HepG2 (cell line): Measurements from ENCODE around the gene ARL11. TPM values are rescaled to one million over a fixed set of nuclear protein-coding genes. Genes with fewer than 3 reads are reported as not detected.

Experiments used
- ASH2L ChIP-seq: fragments of 300-600, 200-600 bp; sonication (generic); IDR thresholded peaks from 2 replicates; pipeline ENCODE4 v1.7.0; 2017; ENCODE audit warnings: low read depth, mild to moderate bottlenecking, moderate library complexity, mixed read lengths, low read length; ENCODE audit not compliant: insufficient read length
- CEBPG ChIP-seq: IDR thresholded peaks from 2 replicates; pipeline ENCODE4 v1.6.1; 2016
- CHD4 ChIP-seq: fragments of 200-600 bp; sonication (generic); IDR thresholded peaks from 2 replicates; pipeline ENCODE4 v1.7.0; 2017; ENCODE audit warnings: mild to moderate bottlenecking, low read length, borderline replicate concordance
- CREM ChIP-seq, 2 experiments: sonication (generic) in 1 of 2; formaldehyde crosslinking in 1 of 2; IDR thresholded peaks; 2 replicates each; pipeline versions ENCODE4 v1.4.0 to v1.6.1; 2016 to 2020; ENCODE audit warnings: antibody characterized with exemption in 1 of 2, mild to moderate bottlenecking in 1 of 2, missing genetic modification reagents in 1 of 2
- EHMT2 ChIP-seq: fragments of 200-600 bp; sonication (generic); IDR thresholded peaks from 2 replicates; pipeline ENCODE4 v1.7.0; 2017; ENCODE audit warnings: antibody characterized with exemption, low read depth, low read length, borderline replicate concordance
- ISL2 ChIP-seq: sonication (generic); formaldehyde crosslinking; IDR thresholded peaks from 2 replicates; pipeline ENCODE4 v1.5.0; 2020; ENCODE audit warnings: missing genetic modification reagents
- KAT8 ChIP-seq: IDR thresholded peaks from 2 replicates; pipeline ENCODE4 v1.6.1; 2016; ENCODE audit warnings: missing genetic modification reagents, missing compliant biosample characterization
- KDM4B ChIP-seq: sonication (generic); formaldehyde crosslinking; IDR thresholded peaks from 2 replicates; pipeline ENCODE4 v1.4.0; 2020; ENCODE audit warnings: missing genetic modification reagents
- MEF2D ChIP-seq: sonication (generic); formaldehyde crosslinking; IDR thresholded peaks from 2 replicates; pipeline ENCODE4 v1.5.1; 2020; ENCODE audit warnings: mild to moderate bottlenecking, missing genetic modification reagents
- NR2F1 ChIP-seq, 2 experiments: fragments of 450-650 bp in 1 of 2; formaldehyde crosslinking in 1 of 2; IDR thresholded peaks; 2 replicates each; pipeline versions ENCODE4 v1.5.0 to v1.6.1; 2016 to 2020; ENCODE audit warnings: mild to moderate bottlenecking in 1 of 2, missing compliant biosample characterization in 1 of 2, missing genetic modification reagents in 1 of 2, moderate library complexity in 1 of 2
- PHF21A ChIP-seq: sonication (generic); formaldehyde crosslinking; IDR thresholded peaks from 2 replicates; pipeline ENCODE4 v1.5.0; 2020; ENCODE audit warnings: mild to moderate bottlenecking, missing genetic modification reagents
- TEAD3 ChIP-seq: optimal IDR thresholded peaks from 2 replicates; pipeline ENCODE3; 2016; ENCODE audit warnings: borderline replicate concordance
- ZBTB20 ChIP-seq: sonication (generic); formaldehyde crosslinking; IDR thresholded peaks from 2 replicates; pipeline ENCODE4 v1.8.1; 2023; ENCODE audit warnings: missing genetic modification reagents, low read depth, mild to moderate bottlenecking, borderline replicate concordance
- ZNF143 ChIP-seq: sonication (generic); formaldehyde crosslinking; IDR thresholded peaks from 2 replicates; pipeline ENCODE4 v1.4.0; 2020; ENCODE audit warnings: missing genetic modification reagents
- ZNF557 ChIP-seq: sonication (generic); formaldehyde crosslinking; IDR thresholded peaks from 2 replicates; pipeline ENCODE4 v1.4.0; 2020; ENCODE audit warnings: missing genetic modification reagents
- ZNF567 ChIP-seq: sonication (generic); formaldehyde crosslinking; IDR thresholded peaks from 2 replicates; pipeline ENCODE4 v1.8.1; 2023; ENCODE audit warnings: mild to moderate bottlenecking, missing genetic modification reagents, borderline replicate concordance
- ZNF644 ChIP-seq: IDR thresholded peaks from 2 replicates; pipeline ENCODE4 v1.6.1; 2016; ENCODE audit warnings: low read depth
- polyA plus RNA-seq, 8 experiments: library from polyadenylated mRNA; depleted of rRNA in 3 of 8; stranded (reverse) in 7 of 8; unstranded in 1 of 8; fragments of >200 nt; fragmentation: Illumina TruSeq in 4 of 8; extraction: Trizol in 4 of 8; gene quantifications; 2 replicates each; pipeline versions ENCODE4 v1.2.1 to v1.2.3, GENCODE V29; 2011 to 2016; ENCODE audit warnings: low read depth in 4 of 8, missing spikeins in 1 of 8, mixed read lengths in 1 of 8; ENCODE audit not compliant: insufficient read depth in 1 of 8
- total RNA-seq, 5 experiments: library from RNA; depleted of rRNA; stranded (reverse); fragments of >200 nt; fragmentation: Illumina TruSeq; extraction: Trizol; gene quantifications; 2 replicates each; pipeline ENCODE4 v1.2.3, GENCODE V29; 2016; ENCODE audit warnings: low read depth in 1 of 5
- TF ChIP-seq, protein P1 (sequence below): sonication (generic); formaldehyde crosslinking; IDR thresholded peaks from 2 replicates; pipeline ENCODE4 v1.4.0; 2020; ENCODE audit warnings: missing genetic modification reagents
- TF ChIP-seq, protein P2 (sequence below): sonication (generic); formaldehyde crosslinking; IDR thresholded peaks from 2 replicates; pipeline ENCODE4 v1.4.0; 2020; ENCODE audit warnings: missing genetic modification reagents
- TF ChIP-seq, protein P3 (sequence below): sonication (generic); formaldehyde crosslinking; IDR thresholded peaks from 2 replicates; pipeline ENCODE4 v1.4.0; 2020; ENCODE audit warnings: missing genetic modification reagents
- TF ChIP-seq, protein P4 (sequence below), 2 experiments: sonication (generic) in 1 of 2; formaldehyde crosslinking in 1 of 2; IDR thresholded peaks; 2 replicates each; pipeline versions ENCODE4 v1.4.0 to v1.6.1; 2018 to 2020; ENCODE audit warnings: missing genetic modification reagents in 2 of 2, borderline replicate concordance in 1 of 2, low read depth in 1 of 2, mild to moderate bottlenecking in 1 of 2, missing biosample characterization in 1 of 2
- TF ChIP-seq, protein P5 (sequence below): IDR thresholded peaks from 2 replicates; pipeline ENCODE4 v1.6.1; 2016; ENCODE audit warnings: low read depth

The ARL11 gene
- total and polyA plus RNA-seq, 2 of the 13 experiments (the other 11 are each of a cell fraction or from before 2014, with no cell fraction given) = 0.04 to 0.22 TPM

DNA sequence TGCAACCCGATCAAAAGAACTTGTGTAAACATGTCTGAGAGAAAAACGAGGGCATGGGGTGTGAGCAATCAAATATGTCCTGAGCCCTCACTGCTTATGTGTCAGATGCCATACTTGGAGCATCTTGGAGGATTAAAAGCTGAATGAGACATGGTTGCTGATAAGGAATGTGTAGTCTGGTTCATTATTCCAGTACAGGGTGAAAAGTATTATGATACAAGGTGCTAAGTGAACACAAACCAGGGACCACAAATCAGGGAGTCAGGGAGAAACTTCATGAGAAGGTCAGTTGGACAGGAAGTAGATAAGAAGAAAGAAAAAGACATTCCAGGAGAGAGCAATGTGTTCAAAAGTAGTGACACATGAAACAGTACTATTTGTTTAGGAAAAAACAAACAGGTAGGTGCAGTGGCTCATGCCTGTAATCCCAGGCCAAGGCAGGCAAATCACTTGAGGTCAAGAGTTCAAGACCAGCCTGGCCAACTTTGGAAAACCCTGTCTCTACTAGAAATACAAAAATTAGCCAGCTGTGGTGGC, 40.9 kb upstream of the ARL11 start (continued):
- TF ChIP-seq, protein P1, sequence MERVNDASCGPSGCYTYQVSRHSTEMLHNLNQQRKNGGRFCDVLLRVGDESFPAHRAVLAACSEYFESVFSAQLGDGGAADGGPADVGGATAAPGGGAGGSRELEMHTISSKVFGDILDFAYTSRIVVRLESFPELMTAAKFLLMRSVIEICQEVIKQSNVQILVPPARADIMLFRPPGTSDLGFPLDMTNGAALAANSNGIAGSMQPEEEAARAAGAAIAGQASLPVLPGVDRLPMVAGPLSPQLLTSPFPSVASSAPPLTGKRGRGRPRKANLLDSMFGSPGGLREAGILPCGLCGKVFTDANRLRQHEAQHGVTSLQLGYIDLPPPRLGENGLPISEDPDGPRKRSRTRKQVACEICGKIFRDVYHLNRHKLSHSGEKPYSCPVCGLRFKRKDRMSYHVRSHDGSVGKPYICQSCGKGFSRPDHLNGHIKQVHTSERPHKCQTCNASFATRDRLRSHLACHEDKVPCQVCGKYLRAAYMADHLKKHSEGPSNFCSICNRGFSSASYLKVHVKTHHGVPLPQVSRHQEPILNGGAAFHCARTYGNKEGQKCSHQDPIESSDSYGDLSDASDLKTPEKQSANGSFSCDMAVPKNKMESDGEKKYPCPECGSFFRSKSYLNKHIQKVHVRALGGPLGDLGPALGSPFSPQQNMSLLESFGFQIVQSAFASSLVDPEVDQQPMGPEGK (CRISPR knock-in tag) = peak; percentile 54
- TF ChIP-seq CEBPG = peak; percentile 28; the same call in 1 of the 2 replicates
- TF ChIP-seq, protein P2, sequence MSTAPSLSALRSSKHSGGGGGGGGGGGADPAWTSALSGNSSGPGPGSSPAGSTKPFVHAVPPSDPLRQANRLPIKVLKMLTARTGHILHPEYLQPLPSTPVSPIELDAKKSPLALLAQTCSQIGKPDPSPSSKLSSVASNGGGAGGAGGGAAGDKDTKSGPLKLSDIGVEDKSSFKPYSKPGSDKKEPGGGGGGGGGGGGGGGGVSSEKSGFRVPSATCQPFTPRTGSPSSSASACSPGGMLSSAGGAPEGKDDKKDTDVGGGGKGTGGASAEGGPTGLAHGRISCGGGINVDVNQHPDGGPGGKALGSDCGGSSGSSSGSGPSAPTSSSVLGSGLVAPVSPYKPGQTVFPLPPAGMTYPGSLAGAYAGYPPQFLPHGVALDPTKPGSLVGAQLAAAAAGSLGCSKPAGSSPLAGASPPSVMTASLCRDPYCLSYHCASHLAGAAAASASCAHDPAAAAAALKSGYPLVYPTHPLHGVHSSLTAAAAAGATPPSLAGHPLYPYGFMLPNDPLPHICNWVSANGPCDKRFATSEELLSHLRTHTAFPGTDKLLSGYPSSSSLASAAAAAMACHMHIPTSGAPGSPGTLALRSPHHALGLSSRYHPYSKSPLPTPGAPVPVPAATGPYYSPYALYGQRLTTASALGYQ (CRISPR knock-in tag) = 0 out of 2 replicates have a peak, but pooled peaks have one; percentile 39
- TF ChIP-seq ISL2 (CRISPR knock-in tag) = peak; percentile 72; the same call in 1 of the 2 replicates
- 0 out of 2 replicates have a peak, but pooled peaks have one; percentile 16 for TF ChIP-seq EHMT2
- peak; percentile 88 for TF ChIP-seq TEAD3 (CRISPR knock-in tag)
- TF ChIP-seq ZNF567 = no peak
- 0 out of 2 replicates have a peak, but pooled peaks have one; percentile 27 for TF ChIP-seq KDM4B
- TF ChIP-seq CREM (IDR thresholded peaks at IDR 0.05) = peak; percentile 66
- no peak for TF ChIP-seq CREM (CRISPR knock-in tag; IDR thresholded peaks at IDR 0.05)
- TF ChIP-seq, protein P3, sequence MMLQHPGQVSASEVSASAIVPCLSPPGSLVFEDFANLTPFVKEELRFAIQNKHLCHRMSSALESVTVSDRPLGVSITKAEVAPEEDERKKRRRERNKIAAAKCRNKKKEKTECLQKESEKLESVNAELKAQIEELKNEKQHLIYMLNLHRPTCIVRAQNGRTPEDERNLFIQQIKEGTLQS (CRISPR knock-in tag) = no peak
- no peak for TF ChIP-seq ZNF557 (CRISPR knock-in tag)
- TF ChIP-seq CHD4 = peak; percentile 25; the same call in 1 of the 2 replicates
- TF ChIP-seq NR2F1 (CRISPR knock-in tag; IDR thresholded peaks at IDR 0.05) = peak; percentile 36 to 68; a peak in 3 of 4 replicates
- TF ChIP-seq, protein P4, sequence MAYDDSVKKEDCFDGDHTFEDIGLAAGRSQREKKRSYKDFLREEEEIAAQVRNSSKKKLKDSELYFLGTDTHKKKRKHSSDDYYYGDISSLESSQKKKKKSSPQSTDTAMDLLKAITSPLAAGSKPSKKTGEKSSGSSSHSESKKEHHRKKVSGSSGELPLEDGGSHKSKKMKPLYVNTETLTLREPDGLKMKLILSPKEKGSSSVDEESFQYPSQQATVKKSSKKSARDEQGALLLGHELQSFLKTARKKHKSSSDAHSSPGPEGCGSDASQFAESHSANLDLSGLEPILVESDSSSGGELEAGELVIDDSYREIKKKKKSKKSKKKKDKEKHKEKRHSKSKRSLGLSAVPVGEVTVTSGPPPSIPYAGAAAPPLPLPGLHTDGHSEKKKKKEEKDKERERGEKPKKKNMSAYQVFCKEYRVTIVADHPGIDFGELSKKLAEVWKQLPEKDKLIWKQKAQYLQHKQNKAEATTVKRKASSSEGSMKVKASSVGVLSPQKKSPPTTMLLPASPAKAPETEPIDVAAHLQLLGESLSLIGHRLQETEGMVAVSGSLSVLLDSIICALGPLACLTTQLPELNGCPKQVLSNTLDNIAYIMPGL (CRISPR knock-in tag; IDR thresholded peaks at IDR 0.05; ENCODE audit: borderline replicate concordance in 1 of 2, low read depth in 1 of 2) = peak in 1 of 2 experiments; percentile 75; a peak in 1 of 4 replicates
- TF ChIP-seq, protein P5, sequence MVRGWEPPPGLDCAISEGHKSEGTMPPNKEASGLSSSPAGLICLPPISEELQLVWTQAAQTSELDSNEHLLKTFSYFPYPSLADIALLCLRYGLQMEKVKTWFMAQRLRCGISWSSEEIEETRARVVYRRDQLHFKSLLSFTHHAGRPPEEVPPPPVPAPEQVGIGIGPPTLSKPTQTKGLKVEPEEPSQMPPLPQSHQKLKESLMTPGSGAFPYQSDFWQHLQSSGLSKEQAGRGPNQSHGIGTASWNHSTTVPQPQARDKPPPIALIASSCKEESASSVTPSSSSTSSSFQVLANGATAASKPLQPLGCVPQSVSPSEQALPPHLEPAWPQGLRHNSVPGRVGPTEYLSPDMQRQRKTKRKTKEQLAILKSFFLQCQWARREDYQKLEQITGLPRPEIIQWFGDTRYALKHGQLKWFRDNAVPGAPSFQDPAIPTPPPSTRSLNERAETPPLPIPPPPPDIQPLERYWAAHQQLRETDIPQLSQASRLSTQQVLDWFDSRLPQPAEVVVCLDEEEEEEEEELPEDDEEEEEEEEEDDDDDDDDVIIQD (CRISPR knock-in tag) = peak; percentile 15; the same call in 1 of the 2 replicates
- peak; percentile 54 for TF ChIP-seq ASH2L
- TF ChIP-seq ZBTB20 (CRISPR knock-in tag) = 0 out of 2 replicates have a peak, but pooled peaks have one; percentile 14
- no peak for TF ChIP-seq ZNF644 (CRISPR knock-in tag)
- peak; percentile 60; the same call in 1 of the 2 replicates for TF ChIP-seq MEF2D (CRISPR knock-in tag)
- TF ChIP-seq PHF21A (CRISPR knock-in tag) = peak; percentile 56
- TF ChIP-seq KAT8 (CRISPR knock-in tag) = 0 out of 2 replicates have a peak, but pooled peaks have one; percentile 38
- no peak for TF ChIP-seq ZNF143 (CRISPR knock-in tag)
